ENCODE results near the gene MANSC1. TPM values are rescaled to one million over a fixed set of nuclear protein-coding genes. Genes with fewer than 3 reads are reported as not detected.

MANSC1 gene
- total and polyA plus RNA-seq, 2 donors (not counting 3 experiments of a cell fraction or from before 2014, with no cell fraction given) = 37.0 to 65.0 TPM

- no peak for TF ChIP-seq POLR2A (IDR thresholded peaks at IDR 0.05; ENCODE audit: low read depth, low read length)
- TF ChIP-seq JUN (IDR thresholded peaks at IDR 0.05; ENCODE audit: borderline replicate concordance, insufficient read depth, insufficient read length, low read depth) = no peak
- TF ChIP-seq EZH2 (IDR thresholded peaks at IDR 0.05; ENCODE audit: borderline replicate concordance, low read depth, low read length, severe bottlenecking) = no peak
- no peak for TF ChIP-seq MYC (IDR thresholded peaks at IDR 0.05; ENCODE audit: low read depth, low read length)
- TF ChIP-seq GATA2 (IDR thresholded peaks at IDR 0.05; ENCODE audit: insufficient read depth, insufficient read length, low read depth, low read length) = no peak
- DNase-seq (ENCODE audit: low read depth, low spot score) = no peak
- ChIA-PET CTCF (interaction anchor here (0.6 to 4.7 kb wide), 10 partner anchors 9 to 304 kb away, joined by 3 to 31 read pairs (median 4); partner anchors contain the start of genes BORCS5 and MANSC1), POLR2A (no interaction called here)
- H2AFZ ChIP-seq (ENCODE audit: low read depth, low read length) = no peak overlapping the region
- no peak overlapping the region for H3K9ac ChIP-seq (replicated peaks; ENCODE audit: extremely low read depth, insufficient read depth, low read length)
- H3K79me2 ChIP-seq (ENCODE audit: control insufficient read depth, insufficient read depth, low read length) = peaks cover 45% of the 10 kb centered on the region
- H3K27ac ChIP-seq (ENCODE audit: insufficient read depth, low read depth, low read length) = peak overlapping the region; percentile 34
- H3K9me1 ChIP-seq (replicated peaks; ENCODE audit: control insufficient read depth, extremely low read depth, insufficient read depth, low read length) = no peaks in the 10 kb centered on the region
- no peaks in the 10 kb centered on the region for H3K9me3 ChIP-seq (replicated peaks; ENCODE audit: control insufficient read depth, insufficient read depth, low read length)
- BruUV-seq (replicated peaks) = TSS peak; percentile 25
- H4K20me1 ChIP-seq (replicated peaks; ENCODE audit: control insufficient read depth, extremely low read depth, insufficient read depth, low read length) = no peaks in the 10 kb centered on the region
- dilution Hi-C loops (cut with MboI; ENCODE audit: extremely low pct_ligation_motif_present, low sequenced_read_pairs) (loop anchor here (25.0 kb wide), 1 partner anchor 249 kb away; no protein-coding TSS in a partner anchor), intact Hi-C loops (cut with micrococcal nuclease) (loop anchor here (5.0 kb wide), 2 partner anchors 361 to 689 kb away; partner anchors contain the start of genes ETV6 and GPR19)
- H3K4me2 ChIP-seq (ENCODE audit: insufficient read depth, low read length) = peak overlapping the region; percentile 32
- peaks cover 2 to 5% of the 10 kb centered on the region in 2 experiments for H3K36me3 ChIP-seq (ENCODE audit: control insufficient read depth in 2 of 2, extremely low read depth in 1 of 2, insufficient read depth in 2 of 2, low read length in 2 of 2)
- FAIRE-seq = no peak
- H3K27me3 ChIP-seq (ENCODE audit: control insufficient read depth in 2 of 2, insufficient read depth in 2 of 2, low read length in 2 of 2) = no peaks in the 10 kb centered on the region
- peak overlapping the region in 1 of 3 experiments; percentile 6 for H3K4me3 ChIP-seq (replicated peaks in 1 of 3; ENCODE audit: insufficient read depth in 1 of 3, low read depth in 1 of 3, low read length in 3 of 3)
- H3K4me1 ChIP-seq (ENCODE audit: control insufficient read depth, extremely low read depth, insufficient read depth, low read length) = peaks cover 44% of the 10 kb centered on the region
Measured at GRCh38 chr12:12336511-12336910, 13.5 kb downstream of the MANSC1 start.

GRCh38 chr12:12336049-12336411 lies 14.0 kb downstream of the MANSC1 start:
- no peak for FAIRE-seq
- ChIA-PET CTCF (interaction anchor here (0.6 to 4.7 kb wide), 10 partner anchors 8 to 303 kb away, joined by 3 to 31 read pairs (median 4); partner anchors contain the start of genes BORCS5 and MANSC1), POLR2A (no interaction called here)
- no TSS peak for BruUV-seq (replicated peaks)
- TF ChIP-seq EZH2 (IDR thresholded peaks at IDR 0.05; ENCODE audit: borderline replicate concordance, low read depth, low read length, severe bottlenecking) = no peak
- no peak for TF ChIP-seq MYC (IDR thresholded peaks at IDR 0.05; ENCODE audit: low read depth, low read length)
- no peak for TF ChIP-seq POLR2A (IDR thresholded peaks at IDR 0.05; ENCODE audit: low read depth, low read length)
- no peak for TF ChIP-seq POLR2AphosphoS5 (IDR thresholded peaks at IDR 0.05; ENCODE audit: insufficient read depth, low read depth, low read length)
- no peak for TF ChIP-seq GATA2 (IDR thresholded peaks at IDR 0.05; ENCODE audit: insufficient read depth, insufficient read length, low read depth, low read length)
- no peak for TF ChIP-seq JUN (IDR thresholded peaks at IDR 0.05; ENCODE audit: borderline replicate concordance, insufficient read depth, insufficient read length, low read depth)
- TF ChIP-seq FOS (IDR thresholded peaks at IDR 0.05; ENCODE audit: borderline replicate concordance, insufficient read depth, low read length) = no peak
- no peak for TF ChIP-seq MAX (IDR thresholded peaks at IDR 0.05; ENCODE audit: insufficient read depth, insufficient read length)
- no peak for TF ChIP-seq CTCF (IDR thresholded peaks at IDR 0.05; ENCODE audit: extremely low read depth in 1 of 2, insufficient read depth in 1 of 2, low read depth in 1 of 2, low read length in 2 of 2)
- intact Hi-C loops (cut with micrococcal nuclease) (loop anchor here (5.0 kb wide), 2 partner anchors 361 to 689 kb away; partner anchors contain the start of genes ETV6 and GPR19), dilution Hi-C loops (cut with MboI; ENCODE audit: extremely low pct_ligation_motif_present, low sequenced_read_pairs) (loop anchor here (25.0 kb wide), 1 partner anchor 249 kb away; no protein-coding TSS in a partner anchor)
- Histone ChIP-seq H3K27ac (ENCODE audit: insufficient read depth, low read depth, low read length) (peak overlapping the region; percentile 24), H3K9ac (replicated peaks; ENCODE audit: extremely low read depth, insufficient read depth, low read length) (no peak overlapping the region), H2AFZ (ENCODE audit: low read depth, low read length) (no peak overlapping the region), H3K79me2 (ENCODE audit: control insufficient read depth, insufficient read depth, low read length) (peaks cover 50% of the 10 kb centered on the region), H3K4me1 (ENCODE audit: control insufficient read depth, extremely low read depth, insufficient read depth, low read length) (peaks cover 44% of the 10 kb centered on the region), H3K27me3 (ENCODE audit: control insufficient read depth in 2 of 2, insufficient read depth in 2 of 2, low read length in 2 of 2) (no peaks in the 10 kb centered on the region), H3K9me1 (replicated peaks; ENCODE audit: control insufficient read depth, extremely low read depth, insufficient read depth, low read length) (no peaks in the 10 kb centered on the region), H3K36me3 (ENCODE audit: control insufficient read depth in 2 of 2, extremely low read depth in 1 of 2, insufficient read depth in 2 of 2, low read length in 2 of 2) (peaks cover 2 to 7% of the 10 kb centered on the region in 2 experiments), H3K4me2 (ENCODE audit: insufficient read depth, low read length) (peak overlapping the region; percentile 32), H3K4me3 (replicated peaks in 1 of 3; ENCODE audit: insufficient read depth in 1 of 3, low read depth in 1 of 3, low read length in 3 of 3) (no peak overlapping the region), H3K9me3 (replicated peaks; ENCODE audit: control insufficient read depth, insufficient read depth, low read length) (no peaks in the 10 kb centered on the region), H4K20me1 (replicated peaks; ENCODE audit: control insufficient read depth, extremely low read depth, insufficient read depth, low read length) (no peaks in the 10 kb centered on the region)
- peak; percentile 39 for DNase-seq (ENCODE audit: low read depth, low spot score)

All from endothelial cell of umbilical vein (primary cell).